Right lobe of liver (tissue), 4 donors: ENCODE results near the gene INPPL1.

Experiments
- CTCF ChIP-seq, 4 donors: fragments of 200-600 bp in 3 of 4; fragments of 450-650 bp in 1 of 4; IDR thresholded peaks; one replicate each; pipeline versions ENCODE4 v1.5.1 to v1.8.0; 2016 to 2022; ENCODE audit warnings: antibody characterized with exemption in 4 of 4, mild to moderate bottlenecking in 2 of 4
- POLR2A ChIP-seq: fragments of 450-650 bp; IDR thresholded peaks from one replicate; pipeline ENCODE4 v1.6.1; 2017; ENCODE audit warnings: antibody characterized with exemption, mild to moderate bottlenecking
- donor health status: DM: no; HTN: no; CAD: no.
- donor health status: DM: no; HTN: no; CAD: no.
- donor health status: DM: no; HTN: yes; CAD: no.

GRCh38 chr11:72228844-72229231 lies 4.3 kb downstream of the INPPL1 start:
- TF ChIP-seq CTCF (IDR thresholded peaks at IDR 0.05) (no peak), POLR2A (no peak)
